Prostate gland (tissue), 2 donors: ENCODE measurements around the gene MARK3. TPM values are rescaled to one million over a fixed set of nuclear protein-coding genes. Genes with fewer than 3 reads are reported as not detected.
"Not testable (repeated sequence)": the region's sequence is repeated elsewhere in the genome, so short reads cannot be mapped to it uniquely, and the experiment has no call there.

Experiments used
- DNase-seq: peaks from one replicate; pipeline ENCODE4 v3.0.0-alpha.2; 2019; ENCODE audit warnings: low spot score
- H3K27ac ChIP-seq, 2 donors: fragments of 200-600 bp; sonication (generic); 2 replicates each; pipeline ENCODE4 v1.5.1; 2017 to 2019
- H3K27me3 ChIP-seq: fragments of 200-600 bp; sonication (generic); replicated peaks from 2 replicates; pipeline ENCODE4 v1.5.1; 2019; ENCODE audit not compliant: insufficient read depth
- H3K36me3 ChIP-seq, 2 donors: fragments of 200-600 bp; sonication (generic); 1 replicate in 1 of 2; 2 replicates in 1 of 2; pipeline versions ENCODE4 v1.5.1 to v1.8.1; 2017 to 2019
- H3K4me1 ChIP-seq: fragments of 200-600 bp; sonication (generic); replicated peaks from 2 replicates; pipeline ENCODE4 v1.5.1; 2019
- H3K4me3 ChIP-seq, 2 donors: fragments of 200-600 bp; sonication (generic); 2 replicates each; pipeline ENCODE4 v1.5.1; 2017 to 2019
- H3K9me3 ChIP-seq: fragments of 200-600 bp; sonication (generic); 2 replicates; pipeline ENCODE4 v1.5.1; 2017
- CTCF ChIP-seq, 4 experiments: fragments of 200-600 bp in 2 of 4; fragments of 450-650 bp in 2 of 4; sonication (generic) in 2 of 4; IDR thresholded peaks; 1 replicate in 3 of 4; 2 replicates in 1 of 4; pipeline ENCODE4 v1.5.1; 2016 to 2019; ENCODE audit warnings: antibody characterized with exemption in 4 of 4, mild to moderate bottlenecking in 2 of 4, moderate library complexity in 2 of 4
- POLR2A ChIP-seq: fragments of 450-650 bp; IDR thresholded peaks from one replicate; pipeline ENCODE4 v1.6.1; 2016; ENCODE audit warnings: antibody characterized with exemption, mild to moderate bottlenecking
- POLR2AphosphoS5 ChIP-seq: sonication (generic); formaldehyde crosslinking; IDR thresholded peaks from one replicate; pipeline ENCODE4 v1.6.1; 2017; ENCODE audit warnings: antibody characterized with exemption
- WGBS: methylation state at CpG from one replicate; pipeline ENCODE4 v1.1.5; 2018; 5-methylcytosine and 5-hydroxymethylcytosine counted together
- intact Hi-C: fragments of 100-400 bp; cut with DNase I; formaldehyde crosslinking; loops from one replicate; pipeline ENCODE4 v1.14.2; 2022
- total RNA-seq, 2 donors: library from RNA; depleted of rRNA; stranded (reverse); fragments of >200 nt; gene quantifications; one replicate each; pipeline ENCODE4 v1.1.0, GENCODE V29; 2016

The MARK3 gene
- total RNA-seq, 2 donors from 2014 or later, result 51.5 to 115 TPM

GRCh38 chr14:103354141-103354540, 31.1 kb upstream of the MARK3 start:
- Histone ChIP-seq H3K27ac (no peak overlapping the region), H3K27me3 (no peaks in the 10 kb centered on the region), H3K36me3 (no peaks in the 10 kb centered on the region), H3K4me1 (no peaks in the 10 kb centered on the region), H3K4me3 (no peak overlapping the region), H3K9me3 (no peaks in the 10 kb centered on the region)
- intact Hi-C loops, result no loop called here
- no peak for DNase-seq
- TF ChIP-seq POLR2A, result no peak
- TF ChIP-seq CTCF (IDR thresholded peaks at IDR 0.05), result no peak
- no peak for TF ChIP-seq POLR2AphosphoS5
- WGBS, result 69% methylated on average over 7 of the region's 7 CpGs

- intact Hi-C loops, result no loop called here
- no peak for DNase-seq
- Histone ChIP-seq H3K4me1 (no peaks in the 10 kb centered on the region), H3K9me3 (no peaks in the 10 kb centered on the region), H3K27me3 (no peaks in the 10 kb centered on the region), H3K36me3 (no peaks in the 10 kb centered on the region), H3K27ac (no peak overlapping the region), H3K4me3 (no peak overlapping the region)
- 51% methylated on average over 9 of the region's 9 CpGs for WGBS
- no peak for TF ChIP-seq POLR2A
Measured at GRCh38 chr14:103356024-103356682, 29.1 kb upstream of the MARK3 start.

GRCh38 chr14:103357552-103357951, 27.7 kb upstream of the MARK3 start:
- H3K36me3 ChIP-seq, H3K27me3 ChIP-seq, H3K9me3 ChIP-seq, H3K27ac ChIP-seq, DNase-seq, H3K4me3 ChIP-seq, H3K4me1 ChIP-seq, intact Hi-C loops: not testable (repeated sequence)
- WGBS, result 88% methylated on average over 10 of the region's 10 CpGs

GRCh38 chr14:103360548-103360947, 24.7 kb upstream of the MARK3 start:
- TF ChIP-seq CTCF (IDR thresholded peaks at IDR 0.05), result no peak
- no peak for TF ChIP-seq POLR2AphosphoS5
- no peak for TF ChIP-seq POLR2A
- H3K36me3 ChIP-seq, result no peaks in the 10 kb centered on the region
- H3K27ac ChIP-seq, result no peak overlapping the region
- intact Hi-C loops, result no loop called here
- WGBS, result 81% methylated on average over 7 of the region's 7 CpGs
- no peaks in the 10 kb centered on the region for H3K9me3 ChIP-seq
- H3K4me3 ChIP-seq, result no peak overlapping the region
- no peaks in the 10 kb centered on the region for H3K27me3 ChIP-seq
- DNase-seq, result no peak
- no peaks in the 10 kb centered on the region for H3K4me1 ChIP-seq

GRCh38 chr14:103361867-103362266, 23.3 kb upstream of the MARK3 start:
- WGBS, result 83% methylated on average over 5 of the region's 5 CpGs
- Histone ChIP-seq H3K36me3 (no peaks in the 10 kb centered on the region), H3K9me3 (no peaks in the 10 kb centered on the region), H3K27ac (no peak overlapping the region), H3K4me3 (no peak overlapping the region), H3K27me3 (no peaks in the 10 kb centered on the region), H3K4me1 (no peaks in the 10 kb centered on the region)
- TF ChIP-seq CTCF (IDR thresholded peaks at IDR 0.05), result no peak
- TF ChIP-seq POLR2AphosphoS5, result no peak
- TF ChIP-seq POLR2A, result no peak
- no peak for DNase-seq
- intact Hi-C loops, result no loop called here

- no peak for DNase-seq
- no peaks in the 10 kb centered on the region for H3K27me3 ChIP-seq
- H3K4me1 ChIP-seq, result no peaks in the 10 kb centered on the region
- intact Hi-C loops, result no loop called here
- H3K27ac ChIP-seq, result no peak overlapping the region
- TF ChIP-seq CTCF (IDR thresholded peaks at IDR 0.05) (no peak), POLR2AphosphoS5 (no peak), POLR2A (no peak)
- no peak overlapping the region for H3K4me3 ChIP-seq
- H3K36me3 ChIP-seq, result no peaks in the 10 kb centered on the region
- no peaks in the 10 kb centered on the region for H3K9me3 ChIP-seq
- 39% methylated on average over 1 of the region's 1 CpG for WGBS
Measured at GRCh38 chr14:103362780-103363179, 22.4 kb upstream of the MARK3 start.
